Measurements from ENCODE around the gene TC2N. TPM values are rescaled to one million over a fixed set of nuclear protein-coding genes. Genes with fewer than 3 reads are reported as not detected.

The TC2N gene
- total and polyA plus RNA-seq, 2 experiments from 2014 or later = 10.0 to 35.0 TPM

DNA sequence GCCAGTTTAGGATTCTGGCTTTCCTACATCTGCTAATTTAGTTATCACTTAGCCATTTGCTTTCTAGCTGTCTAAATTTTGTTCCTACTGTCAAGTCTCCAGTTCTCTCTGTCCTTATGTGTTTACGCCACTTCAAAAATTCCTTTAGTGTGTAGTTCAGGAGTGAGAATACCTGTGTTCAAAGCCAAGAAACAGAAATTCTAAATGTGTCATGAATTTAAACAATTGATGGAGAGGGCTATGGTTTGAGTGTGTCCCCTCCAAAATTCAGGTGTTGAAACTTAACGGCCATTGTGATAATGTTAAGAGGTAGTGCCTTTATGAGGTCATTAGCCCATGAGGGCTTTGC is 124.1 kb downstream of the TC2N start:
- H4K20me1 ChIP-seq (replicated peaks; ENCODE audit: insufficient read depth) = no peaks in the 10 kb centered on the region
- Mint-ChIP-seq H3K36me3 (ENCODE audit: low read depth) (no peaks in the 10 kb centered on the region), H3K27me3 (ENCODE audit: insufficient read depth, low read depth, poor library complexity) (no peaks in the 10 kb centered on the region), H3K4me3 (no peak overlapping the region), H3K4me1 (no peaks in the 10 kb centered on the region), H3K27ac (no peak overlapping the region), H3K9me3 (no peaks in the 10 kb centered on the region)
- H3F3A ChIP-seq (replicated peaks; ENCODE audit: low read depth) = no peaks in the 10 kb centered on the region
- DNase-seq (ENCODE audit: low spot score) (no peak), ATAC-seq (no peak)
- TF ChIP-seq, protein P1, sequence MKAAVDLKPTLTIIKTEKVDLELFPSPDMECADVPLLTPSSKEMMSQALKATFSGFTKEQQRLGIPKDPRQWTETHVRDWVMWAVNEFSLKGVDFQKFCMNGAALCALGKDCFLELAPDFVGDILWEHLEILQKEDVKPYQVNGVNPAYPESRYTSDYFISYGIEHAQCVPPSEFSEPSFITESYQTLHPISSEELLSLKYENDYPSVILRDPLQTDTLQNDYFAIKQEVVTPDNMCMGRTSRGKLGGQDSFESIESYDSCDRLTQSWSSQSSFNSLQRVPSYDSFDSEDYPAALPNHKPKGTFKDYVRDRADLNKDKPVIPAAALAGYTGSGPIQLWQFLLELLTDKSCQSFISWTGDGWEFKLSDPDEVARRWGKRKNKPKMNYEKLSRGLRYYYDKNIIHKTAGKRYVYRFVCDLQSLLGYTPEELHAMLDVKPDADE (IDR thresholded peaks at IDR 0.05) = no peak
- TF ChIP-seq ZNF114 (CRISPR knock-in tag; IDR thresholded peaks at IDR 0.05) = no peak
- no peak for TF ChIP-seq EZH2 (IDR thresholded peaks at IDR 0.05; ENCODE audit: low read depth, unreplicated experiment)
- no peak for TF ChIP-seq STAT1 (IDR thresholded peaks at IDR 0.05; ENCODE audit: unreplicated experiment)
- no peak for TF ChIP-seq JUNB (IDR thresholded peaks at IDR 0.05; ENCODE audit: unreplicated experiment)
- TF ChIP-seq CREB1 (CRISPR knock-in tag; IDR thresholded peaks at IDR 0.05; ENCODE audit: low read depth) = no peak
- TF ChIP-seq, protein P2, sequence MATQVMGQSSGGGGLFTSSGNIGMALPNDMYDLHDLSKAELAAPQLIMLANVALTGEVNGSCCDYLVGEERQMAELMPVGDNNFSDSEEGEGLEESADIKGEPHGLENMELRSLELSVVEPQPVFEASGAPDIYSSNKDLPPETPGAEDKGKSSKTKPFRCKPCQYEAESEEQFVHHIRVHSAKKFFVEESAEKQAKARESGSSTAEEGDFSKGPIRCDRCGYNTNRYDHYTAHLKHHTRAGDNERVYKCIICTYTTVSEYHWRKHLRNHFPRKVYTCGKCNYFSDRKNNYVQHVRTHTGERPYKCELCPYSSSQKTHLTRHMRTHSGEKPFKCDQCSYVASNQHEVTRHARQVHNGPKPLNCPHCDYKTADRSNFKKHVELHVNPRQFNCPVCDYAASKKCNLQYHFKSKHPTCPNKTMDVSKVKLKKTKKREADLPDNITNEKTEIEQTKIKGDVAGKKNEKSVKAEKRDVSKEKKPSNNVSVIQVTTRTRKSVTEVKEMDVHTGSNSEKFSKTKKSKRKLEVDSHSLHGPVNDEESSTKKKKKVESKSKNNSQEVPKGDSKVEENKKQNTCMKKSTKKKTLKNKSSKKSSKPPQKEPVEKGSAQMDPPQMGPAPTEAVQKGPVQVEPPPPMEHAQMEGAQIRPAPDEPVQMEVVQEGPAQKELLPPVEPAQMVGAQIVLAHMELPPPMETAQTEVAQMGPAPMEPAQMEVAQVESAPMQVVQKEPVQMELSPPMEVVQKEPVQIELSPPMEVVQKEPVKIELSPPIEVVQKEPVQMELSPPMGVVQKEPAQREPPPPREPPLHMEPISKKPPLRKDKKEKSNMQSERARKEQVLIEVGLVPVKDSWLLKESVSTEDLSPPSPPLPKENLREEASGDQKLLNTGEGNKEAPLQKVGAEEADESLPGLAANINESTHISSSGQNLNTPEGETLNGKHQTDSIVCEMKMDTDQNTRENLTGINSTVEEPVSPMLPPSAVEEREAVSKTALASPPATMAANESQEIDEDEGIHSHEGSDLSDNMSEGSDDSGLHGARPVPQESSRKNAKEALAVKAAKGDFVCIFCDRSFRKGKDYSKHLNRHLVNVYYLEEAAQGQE (IDR thresholded peaks at IDR 0.05; ENCODE audit: unreplicated experiment) = no peak
- TF ChIP-seq, protein P3, sequence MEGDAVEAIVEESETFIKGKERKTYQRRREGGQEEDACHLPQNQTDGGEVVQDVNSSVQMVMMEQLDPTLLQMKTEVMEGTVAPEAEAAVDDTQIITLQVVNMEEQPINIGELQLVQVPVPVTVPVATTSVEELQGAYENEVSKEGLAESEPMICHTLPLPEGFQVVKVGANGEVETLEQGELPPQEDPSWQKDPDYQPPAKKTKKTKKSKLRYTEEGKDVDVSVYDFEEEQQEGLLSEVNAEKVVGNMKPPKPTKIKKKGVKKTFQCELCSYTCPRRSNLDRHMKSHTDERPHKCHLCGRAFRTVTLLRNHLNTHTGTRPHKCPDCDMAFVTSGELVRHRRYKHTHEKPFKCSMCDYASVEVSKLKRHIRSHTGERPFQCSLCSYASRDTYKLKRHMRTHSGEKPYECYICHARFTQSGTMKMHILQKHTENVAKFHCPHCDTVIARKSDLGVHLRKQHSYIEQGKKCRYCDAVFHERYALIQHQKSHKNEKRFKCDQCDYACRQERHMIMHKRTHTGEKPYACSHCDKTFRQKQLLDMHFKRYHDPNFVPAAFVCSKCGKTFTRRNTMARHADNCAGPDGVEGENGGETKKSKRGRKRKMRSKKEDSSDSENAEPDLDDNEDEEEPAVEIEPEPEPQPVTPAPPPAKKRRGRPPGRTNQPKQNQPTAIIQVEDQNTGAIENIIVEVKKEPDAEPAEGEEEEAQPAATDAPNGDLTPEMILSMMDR (conservative IDR thresholded peaks at IDR 0.05; ENCODE audit: low read depth in 2 of 2) = no peak
- TF ChIP-seq EZH2phosphoT487 (IDR thresholded peaks at IDR 0.05; ENCODE audit: unreplicated experiment) = no peak
- TF ChIP-seq ZNF331 (CRISPR knock-in tag; IDR thresholded peaks at IDR 0.05; ENCODE audit: low read depth) = no peak
- no peak for TF ChIP-seq POLR2AphosphoS5 (IDR thresholded peaks at IDR 0.05; ENCODE audit: low read depth)
- no peak for TF ChIP-seq NANOG (IDR thresholded peaks at IDR 0.05; ENCODE audit: borderline replicate concordance)
- TF ChIP-seq, protein P4, sequence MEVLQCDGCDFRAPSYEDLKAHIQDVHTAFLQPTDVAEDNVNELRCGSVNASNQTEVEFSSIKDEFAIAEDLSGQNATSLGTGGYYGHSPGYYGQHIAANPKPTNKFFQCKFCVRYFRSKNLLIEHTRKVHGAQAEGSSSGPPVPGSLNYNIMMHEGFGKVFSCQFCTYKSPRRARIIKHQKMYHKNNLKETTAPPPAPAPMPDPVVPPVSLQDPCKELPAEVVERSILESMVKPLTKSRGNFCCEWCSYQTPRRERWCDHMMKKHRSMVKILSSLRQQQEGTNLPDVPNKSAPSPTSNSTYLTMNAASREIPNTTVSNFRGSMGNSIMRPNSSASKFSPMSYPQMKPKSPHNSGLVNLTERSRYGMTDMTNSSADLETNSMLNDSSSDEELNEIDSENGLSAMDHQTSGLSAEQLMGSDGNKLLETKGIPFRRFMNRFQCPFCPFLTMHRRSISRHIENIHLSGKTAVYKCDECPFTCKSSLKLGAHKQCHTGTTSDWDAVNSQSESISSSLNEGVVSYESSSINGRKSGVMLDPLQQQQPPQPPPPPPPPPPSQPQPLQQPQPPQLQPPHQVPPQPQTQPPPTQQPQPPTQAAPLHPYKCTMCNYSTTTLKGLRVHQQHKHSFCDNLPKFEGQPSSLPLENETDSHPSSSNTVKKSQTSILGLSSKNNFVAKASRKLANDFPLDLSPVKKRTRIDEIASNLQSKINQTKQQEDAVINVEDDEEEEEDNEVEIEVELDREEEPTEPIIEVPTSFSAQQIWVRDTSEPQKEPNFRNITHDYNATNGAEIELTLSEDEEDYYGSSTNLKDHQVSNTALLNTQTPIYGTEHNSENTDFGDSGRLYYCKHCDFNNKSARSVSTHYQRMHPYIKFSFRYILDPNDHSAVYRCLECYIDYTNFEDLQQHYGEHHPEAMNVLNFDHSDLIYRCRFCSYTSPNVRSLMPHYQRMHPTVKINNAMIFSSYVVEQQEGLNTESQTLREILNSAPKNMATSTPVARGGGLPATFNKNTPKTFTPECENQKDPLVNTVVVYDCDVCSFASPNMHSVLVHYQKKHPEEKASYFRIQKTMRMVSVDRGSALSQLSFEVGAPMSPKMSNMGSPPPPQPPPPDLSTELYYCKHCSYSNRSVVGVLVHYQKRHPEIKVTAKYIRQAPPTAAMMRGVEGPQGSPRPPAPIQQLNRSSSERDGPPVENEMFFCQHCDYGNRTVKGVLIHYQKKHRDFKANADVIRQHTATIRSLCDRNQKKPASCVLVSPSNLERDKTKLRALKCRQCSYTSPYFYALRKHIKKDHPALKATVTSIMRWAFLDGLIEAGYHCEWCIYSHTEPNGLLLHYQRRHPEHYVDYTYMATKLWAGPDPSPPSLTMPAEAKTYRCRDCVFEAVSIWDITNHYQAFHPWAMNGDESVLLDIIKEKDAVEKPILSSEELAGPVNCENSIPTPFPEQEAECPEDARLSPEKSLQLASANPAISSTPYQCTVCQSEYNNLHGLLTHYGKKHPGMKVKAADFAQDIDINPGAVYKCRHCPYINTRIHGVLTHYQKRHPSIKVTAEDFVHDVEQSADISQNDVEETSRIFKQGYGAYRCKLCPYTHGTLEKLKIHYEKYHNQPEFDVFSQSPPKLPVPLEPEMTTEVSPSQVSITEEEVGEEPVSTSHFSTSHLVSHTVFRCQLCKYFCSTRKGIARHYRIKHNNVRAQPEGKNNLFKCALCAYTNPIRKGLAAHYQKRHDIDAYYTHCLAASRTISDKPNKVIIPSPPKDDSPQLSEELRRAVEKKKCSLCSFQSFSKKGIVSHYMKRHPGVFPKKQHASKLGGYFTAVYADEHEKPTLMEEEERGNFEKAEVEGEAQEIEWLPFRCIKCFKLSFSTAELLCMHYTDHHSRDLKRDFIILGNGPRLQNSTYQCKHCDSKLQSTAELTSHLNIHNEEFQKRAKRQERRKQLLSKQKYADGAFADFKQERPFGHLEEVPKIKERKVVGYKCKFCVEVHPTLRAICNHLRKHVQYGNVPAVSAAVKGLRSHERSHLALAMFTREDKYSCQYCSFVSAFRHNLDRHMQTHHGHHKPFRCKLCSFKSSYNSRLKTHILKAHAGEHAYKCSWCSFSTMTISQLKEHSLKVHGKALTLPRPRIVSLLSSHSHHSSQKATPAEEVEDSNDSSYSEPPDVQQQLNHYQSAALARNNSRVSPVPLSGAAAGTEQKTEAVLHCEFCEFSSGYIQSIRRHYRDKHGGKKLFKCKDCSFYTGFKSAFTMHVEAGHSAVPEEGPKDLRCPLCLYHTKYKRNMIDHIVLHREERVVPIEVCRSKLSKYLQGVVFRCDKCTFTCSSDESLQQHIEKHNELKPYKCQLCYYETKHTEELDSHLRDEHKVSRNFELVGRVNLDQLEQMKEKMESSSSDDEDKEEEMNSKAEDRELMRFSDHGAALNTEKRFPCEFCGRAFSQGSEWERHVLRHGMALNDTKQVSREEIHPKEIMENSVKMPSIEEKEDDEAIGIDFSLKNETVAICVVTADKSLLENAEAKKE (CRISPR knock-in tag; IDR thresholded peaks at IDR 0.05) = no peak
- no peak overlapping the region for H2AFZ ChIP-seq
- no peaks in the 10 kb centered on the region for H3K9me2 ChIP-seq (ENCODE audit: insufficient read depth)
- no peaks in the 10 kb centered on the region for H3K79me2 ChIP-seq (replicated peaks; ENCODE audit: insufficient read depth)
- H3K27me3 ChIP-seq (ENCODE audit: insufficient read depth) = no peaks in the 10 kb centered on the region
- H3K4me1 ChIP-seq (ENCODE audit: insufficient read depth) = no peaks in the 10 kb centered on the region
- H3K4me3 ChIP-seq = no peak overlapping the region
- no peak overlapping the region for H3K27ac ChIP-seq (ENCODE audit: low read depth)
- no peaks in the 10 kb centered on the region for H3K36me3 ChIP-seq (ENCODE audit: insufficient read depth)
- H3K4me2 ChIP-seq = no peak overlapping the region

All from GM23338 (cell line).